Pancreas (tissue), 10 donors: ENCODE measurements around the gene SLC7A4. TPM values are rescaled to one million over a fixed set of nuclear protein-coding genes. Genes with fewer than 3 reads are reported as not detected.
"Not testable (repeated sequence)": the region's sequence is repeated elsewhere in the genome, so short reads cannot be mapped to it uniquely, and the experiment has no call there.

ENCODE experiments used
- ATAC-seq, 4 donors: fragments of 200-7000 bp; cut with Tn5 transposase; one replicate each; pipeline versions ENCODE4 v1.8.0 to v1.9.1; 2020; ENCODE audit warnings: mild to moderate bottlenecking in 4 of 4, moderate library complexity in 4 of 4
- DNase-seq, 6 donors: peaks; one replicate each; pipeline ENCODE4 v3.0.0-alpha.2; 2020
- FAIRE-seq: peaks from 2 replicates; lab custom pipeline; 2012; peaks lifted over from hg19 to GRCh38; lab: Jason Lieb, UNC
- H3K27ac ChIP-seq, 4 donors: fragments of 200-600 bp; sonication (generic); 1 replicate in 3 of 4; 2 replicates in 1 of 4; pipeline versions ENCODE4 v1.5.0 to v1.8.0; 2020
- H3K27me3 ChIP-seq, 4 donors: fragments of 200-600 bp; one replicate each; pipeline ENCODE4 v1.8.0; 2021
- H3K36me3 ChIP-seq, 3 donors: fragments of 200-600 bp; sonication (generic) in 1 of 3; one replicate each; pipeline versions ENCODE4 v1.5.0 to v1.8.0; 2020 to 2021
- H3K4me1 ChIP-seq, 3 donors: fragments of 200-600 bp; one replicate each; pipeline ENCODE4 v1.8.0; 2021
- H3K4me3 ChIP-seq, 4 donors: fragments of 200-600 bp; sonication (generic) in 2 of 4; one replicate each; pipeline versions ENCODE4 v1.5.0 to v1.8.0; 2020 to 2021
- H3K9me3 ChIP-seq, 4 donors: fragments of 200-600 bp; one replicate each; pipeline ENCODE4 v1.8.0; 2021
- CTCF ChIP-seq, 4 donors: fragments of 200-600 bp; sonication (generic) in 3 of 4; IDR thresholded peaks; one replicate each; pipeline versions ENCODE4 v1.5.0 to v1.8.0; 2021; ENCODE audit warnings: antibody characterized with exemption in 4 of 4
- whole genome bisulfite sequencing, 2 donors: extraction: QIAGEN DNeasy Blood & Tissue Kit; methylation state at CpG; one replicate each; pipeline ENCODE4 v1.1.7; 2013; 5-methylcytosine and 5-hydroxymethylcytosine counted together
- intact Hi-C, 3 donors: fragments of 100-400 bp; cut with DNase I; formaldehyde crosslinking; loops; one replicate each; pipeline versions ENCODE4 v1.11.1 to v1.14.2; 2022
- polyA plus RNA-seq, 2 donors: library from polyadenylated mRNA; stranded (reverse); fragments of 200-250 nt; gene quantifications; one replicate each; pipeline ENCODE4 v1.2.3, GENCODE V29; 2013
- total RNA-seq, 6 donors: library from RNA; stranded (reverse); fragmentation: NEBNext Ultra II Directional in 4 of 6; extraction: Animal tissue kit (Norgen Biotek cat#: 25700) in 4 of 6; gene quantifications; one replicate each; pipeline versions ENCODE4 v1.2.1 to v1.2.4, GENCODE V29; 2021 to 2023
- donor health status: healthy with polysubstance abuse.
- donor health status: DM: no; HTN: no; CAD: no; lungs with moderate emphysema.
- donor health status: DM: no; HTN: no; CAD: no.
- donor health status: control.
- donor health status: control.
- donor health status: Bipolar disorder and iron deficiency.
- donor health status: DM: yes; HTN: yes; CAD: no.
- donor health status: DM: no; HTN: no; CAD: no.
- donor health status: DM: no; HTN: no; CAD: no.
- donor health status: DM: yes; HTN: yes; CAD: no.

Gene SLC7A4
- total and polyA plus RNA-seq, 8 donors, result 0.09 to 1.4 (median 0.20) TPM; not detected in 1

GRCh38 chr22:21052715-21053459 lies 20.5 kb upstream of the SLC7A4 start:
- DNase-seq, result no peak
- intact Hi-C loops, result no loop called here
- 63 to 67% methylated on average over 8 of the region's 8 CpGs for WGBS, 2 donors

GRCh38 chr22:21051831-21052400 lies 19.6 kb upstream of the SLC7A4 start:
- no peak for FAIRE-seq
- no peak for TF ChIP-seq CTCF (IDR thresholded peaks at IDR 0.05)

More at GRCh38 chr22:21052715-21053459, 20.5 kb upstream of the SLC7A4 start:
- Histone ChIP-seq H3K27ac (no peak overlapping the region), H3K9me3 (no peaks in the 10 kb centered on the region), H3K4me3 (no peak overlapping the region), H3K4me1 (no peaks in the 10 kb centered on the region), H3K36me3 (no peaks in the 10 kb centered on the region), H3K27me3 (no peaks in the 10 kb centered on the region)
- ATAC-seq (no peak), FAIRE-seq (no peak)
- TF ChIP-seq CTCF (IDR thresholded peaks at IDR 0.05), result no peak

GRCh38 chr22:21051145-21051830 lies 18.9 kb upstream of the SLC7A4 start:
- Histone ChIP-seq H3K4me3 (no peak overlapping the region), H3K27me3 (no peaks in the 10 kb centered on the region), H3K27ac (no peak overlapping the region), H3K4me1 (no peaks in the 10 kb centered on the region), H3K36me3 (no peaks in the 10 kb centered on the region), H3K9me3 (no peaks in the 10 kb centered on the region)
- DNase-seq, result no peak
- intact Hi-C loops, result no loop called here
- no peak for TF ChIP-seq CTCF (IDR thresholded peaks at IDR 0.05)
- 76 to 77% methylated on average over 9 of the region's 9 CpGs for WGBS, 2 donors
- no peak for FAIRE-seq
- ATAC-seq, result no peak

More at GRCh38 chr22:21051831-21052400, 19.6 kb upstream of the SLC7A4 start:
- H3K4me1 ChIP-seq, result no peaks in the 10 kb centered on the region
- no peak overlapping the region for H3K27ac ChIP-seq
- H3K36me3 ChIP-seq, result no peaks in the 10 kb centered on the region
- H3K9me3 ChIP-seq, result no peaks in the 10 kb centered on the region
- no peak overlapping the region for H3K4me3 ChIP-seq
- ATAC-seq (no peak), DNase-seq (no peak)
- intact Hi-C loops, result no loop called here
- H3K27me3 ChIP-seq, result no peaks in the 10 kb centered on the region
- 45 to 53% methylated on average over 8 of the region's 8 CpGs for WGBS, 2 donors

GRCh38 chr22:21048965-21049364 lies 16.6 kb upstream of the SLC7A4 start:
- intact Hi-C loops, FAIRE-seq, H3K4me1 ChIP-seq, ATAC-seq, H3K9me3 ChIP-seq, H3K27me3 ChIP-seq, DNase-seq, H3K27ac ChIP-seq, H3K4me3 ChIP-seq, H3K36me3 ChIP-seq: not testable (repeated sequence)
- WGBS, 2 donors, result 80 to 87% methylated on average over 2 to 6 of the region's 12 CpGs

- H3K27ac ChIP-seq, ATAC-seq, FAIRE-seq, H3K4me3 ChIP-seq, DNase-seq, H3K9me3 ChIP-seq, H3K36me3 ChIP-seq, intact Hi-C loops, H3K27me3 ChIP-seq, H3K4me1 ChIP-seq: not testable (repeated sequence)
- 63 to 66% methylated on average over 5 of the region's 5 CpGs for WGBS, 2 donors
Observed at GRCh38 chr22:21048448-21048847, 16.1 kb upstream of the SLC7A4 start.
